IgD-negative memory B cell (primary cell): Measurements from ENCODE around the gene LRRC4B. TPM values are rescaled to one million over a fixed set of nuclear protein-coding genes. Genes with fewer than 3 reads are reported as not detected.
"Not testable (repeated sequence)": the region's sequence is repeated elsewhere in the genome, so short reads cannot be mapped to it uniquely, and the experiment has no call there.

Experiments used
- H3K27ac Mint-ChIP-seq, 3 donors: one replicate each; pipeline ENCODE4 v1.8.0; 2020 to 2022; ENCODE audit warnings: mild to moderate bottlenecking in 3 of 3, mixed read lengths in 3 of 3, moderate library complexity in 1 of 3
- H3K27me3 Mint-ChIP-seq: one replicate; pipeline ENCODE4 v1.8.0; 2021; ENCODE audit warnings: mixed read lengths
- H3K36me3 Mint-ChIP-seq: one replicate; pipeline ENCODE4 v1.8.0; 2020; ENCODE audit warnings: mild to moderate bottlenecking, mixed read lengths
- H3K4me1 Mint-ChIP-seq, 3 donors: one replicate each; pipeline ENCODE4 v1.8.0; 2020 to 2022; ENCODE audit warnings: mixed read lengths in 3 of 3, mild to moderate bottlenecking in 1 of 3
- H3K4me3 Mint-ChIP-seq, 4 donors: one replicate each; pipeline ENCODE4 v1.8.0; 2020 to 2022; ENCODE audit warnings: mild to moderate bottlenecking in 4 of 4, mixed read lengths in 4 of 4, moderate library complexity in 3 of 4
- H3K9me3 Mint-ChIP-seq, 3 donors: one replicate each; pipeline ENCODE4 v1.8.0; 2020 to 2021; ENCODE audit warnings: mixed read lengths in 3 of 3, mild to moderate bottlenecking in 1 of 3
- polyA plus RNA-seq: library from polyadenylated mRNA; unstranded; fragments of 300-500 nt; fragmentation: Illumina TruSeq; gene quantifications from one replicate; pipeline ENCODE4 v1.2.3, GENCODE V29; 2021

LRRC4B gene
- polyA plus RNA-seq, 1 donor from 2014 or later, result not detected

GRCh38 chr19:50590191-50590590 is 22.0 kb upstream of the LRRC4B start:
- peaks cover 1% of the 10 kb centered on the region for H3K36me3 Mint-ChIP-seq
- H3K27me3 Mint-ChIP-seq, result no peaks in the 10 kb centered on the region
- peaks cover 0 to 2% (median 0%) of the 10 kb centered on the region in 3 donors for H3K4me1 Mint-ChIP-seq

DNA sequence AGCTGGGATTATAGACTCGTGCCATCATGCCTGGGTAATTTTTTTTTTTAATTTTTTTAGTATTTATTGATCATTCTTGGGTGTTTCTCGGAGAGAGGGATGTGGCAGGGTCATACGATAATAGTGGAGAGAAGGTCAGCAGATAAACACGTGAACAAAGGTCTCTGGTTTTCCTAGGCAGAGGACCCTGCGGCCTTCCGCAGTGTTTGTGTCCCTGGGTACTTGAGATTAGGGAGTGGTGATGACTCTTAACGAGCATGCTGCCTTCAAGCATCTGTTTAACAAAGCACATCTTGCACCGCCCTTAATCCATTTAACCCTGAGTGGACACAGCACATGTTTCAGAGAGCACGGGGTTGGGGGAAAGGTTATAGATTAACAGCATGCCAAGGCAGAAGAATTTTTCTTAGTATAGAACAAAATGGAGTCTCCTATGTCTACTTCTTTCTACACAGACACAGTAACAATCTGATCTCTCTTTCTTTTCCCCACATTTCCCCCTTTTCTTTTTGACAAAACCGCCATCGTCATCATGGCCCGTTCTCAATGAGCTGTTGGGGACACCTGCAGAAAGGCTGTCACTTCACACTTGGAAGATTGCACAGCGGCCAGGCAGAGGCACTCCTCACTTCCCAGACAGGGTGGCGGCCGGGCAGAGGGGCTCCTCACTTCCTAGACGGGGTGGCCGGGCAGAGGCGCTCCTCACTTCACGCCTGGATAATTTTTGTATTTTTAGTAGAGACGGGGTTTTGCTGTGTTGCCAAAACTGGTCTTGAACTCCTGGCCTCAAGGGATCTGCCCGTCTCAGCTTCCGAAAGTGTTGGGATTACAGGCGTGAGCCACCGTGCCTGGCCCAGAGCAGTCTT is 13.8 kb upstream of the LRRC4B start:
- H3K9me3 Mint-ChIP-seq, H3K36me3 Mint-ChIP-seq, H3K4me1 Mint-ChIP-seq, H3K4me3 Mint-ChIP-seq: not testable (repeated sequence)
- H3K27me3 Mint-ChIP-seq, result peaks cover 15% of the 10 kb centered on the region
- H3K27ac Mint-ChIP-seq, result peak overlapping the region in 1 of 3 donors; percentile 80

More at GRCh38 chr19:50590191-50590590, 22.0 kb upstream of the LRRC4B start:
- no peak overlapping the region for H3K27ac Mint-ChIP-seq
- no peak overlapping the region for H3K4me3 Mint-ChIP-seq
- H3K9me3 Mint-ChIP-seq, result peaks cover 3 to 5% (median 3%) of the 10 kb centered on the region in 3 donors

GRCh38 chr19:50580970-50581634 is 12.9 kb upstream of the LRRC4B start:
- Mint-ChIP-seq H3K4me3 (no peak overlapping the region), H3K4me1 (peaks cover 0 to 2% (median 0%) of the 10 kb centered on the region in 3 donors), H3K36me3 (peaks cover 4% of the 10 kb centered on the region), H3K27me3 (peaks cover 17% of the 10 kb centered on the region), H3K27ac (no peak overlapping the region), H3K9me3 (peaks cover 0 to 8% (median 3%) of the 10 kb centered on the region in 3 donors)

DNA sequence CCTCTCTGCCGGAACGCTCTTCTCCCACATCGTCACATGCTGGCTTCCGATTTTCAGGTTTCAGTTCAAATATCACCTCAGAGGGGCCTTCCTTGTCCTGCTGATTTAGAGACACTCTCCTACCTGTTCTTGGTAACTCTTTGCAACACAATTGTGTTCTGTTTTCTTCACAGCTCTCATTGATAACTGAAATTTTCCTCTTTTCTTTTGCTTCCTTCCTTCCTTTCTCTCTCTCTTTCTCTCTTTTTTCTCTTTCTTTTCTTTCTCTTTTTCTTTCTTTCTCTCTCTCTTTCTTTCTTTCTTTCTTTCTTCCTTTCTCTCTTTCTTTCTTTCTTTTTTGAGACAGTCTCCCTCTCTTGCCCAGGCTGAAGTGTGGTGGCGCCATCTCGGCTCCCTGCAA is 12.0 kb upstream of the LRRC4B start:
- Mint-ChIP-seq H3K9me3 (peaks cover 0 to 8% (median 3%) of the 10 kb centered on the region in 3 donors), H3K27ac (no peak overlapping the region), H3K4me1 (peaks cover 0 to 2% (median 0%) of the 10 kb centered on the region in 3 donors), H3K4me3 (no peak overlapping the region), H3K27me3 (peaks cover 19% of the 10 kb centered on the region), H3K36me3 (peaks cover 4% of the 10 kb centered on the region)

DNA sequence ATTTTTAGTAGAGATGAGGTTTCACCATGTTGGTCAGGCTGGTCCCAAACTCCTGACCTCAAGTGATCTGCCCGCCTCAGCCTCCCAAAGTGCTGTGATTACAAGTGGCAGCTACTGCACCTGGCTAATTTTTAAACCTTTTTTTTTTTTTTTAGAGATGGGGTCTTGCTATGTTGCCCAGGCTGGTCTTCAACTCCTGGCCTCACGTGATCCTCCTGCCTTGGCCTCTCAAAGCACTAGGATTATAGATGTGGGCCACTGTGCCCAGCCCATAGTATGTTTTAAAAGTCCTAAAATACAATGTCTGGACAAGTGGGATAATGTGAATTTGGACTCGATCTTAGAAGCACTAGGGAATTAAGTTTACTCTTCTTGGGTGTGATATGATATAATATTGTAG is 8.5 kb upstream of the LRRC4B start:
- H3K27me3 Mint-ChIP-seq, result peaks cover 20% of the 10 kb centered on the region
- not testable (repeated sequence) for H3K4me3 Mint-ChIP-seq, H3K9me3 Mint-ChIP-seq, H3K36me3 Mint-ChIP-seq, H3K4me1 Mint-ChIP-seq, H3K27ac Mint-ChIP-seq

GRCh38 chr19:50573741-50574461 is 5.7 kb upstream of the LRRC4B start:
- peaks cover 25% of the 10 kb centered on the region for H3K27me3 Mint-ChIP-seq
- H3K36me3 Mint-ChIP-seq, result peaks cover 2% of the 10 kb centered on the region
- H3K4me3 Mint-ChIP-seq, result no peak overlapping the region
- H3K9me3 Mint-ChIP-seq, result peaks cover 0 to 11% (median 3%) of the 10 kb centered on the region in 3 donors
- no peaks in the 10 kb centered on the region for H3K4me1 Mint-ChIP-seq
- H3K27ac Mint-ChIP-seq, result no peak overlapping the region

DNA sequence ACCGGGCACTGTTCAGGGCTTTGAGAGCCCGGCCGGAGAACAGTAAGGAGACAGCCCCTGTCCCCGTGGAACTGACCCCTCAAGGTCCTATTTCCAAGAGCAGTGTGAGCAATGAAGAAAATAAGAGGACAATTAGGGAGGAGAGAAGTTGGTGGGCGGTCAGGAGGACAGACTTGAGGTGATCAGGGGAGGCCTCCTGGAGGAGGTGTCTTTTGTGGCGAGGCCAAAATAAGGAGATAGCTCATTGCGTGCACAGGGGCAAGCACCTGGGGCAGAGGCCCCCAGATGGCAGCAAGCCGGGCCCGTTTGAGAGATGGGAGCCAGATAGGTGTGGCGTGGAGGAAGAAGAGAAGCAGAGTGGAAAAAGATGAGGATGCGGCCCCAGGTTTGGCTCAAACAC is 2.8 kb upstream of the LRRC4B start:
- Mint-ChIP-seq H3K4me1 (peaks cover 0 to 4% (median 0%) of the 10 kb centered on the region in 3 donors), H3K9me3 (peaks cover 0 to 3% (median 0%) of the 10 kb centered on the region in 3 donors), H3K27me3 (peaks cover 24% of the 10 kb centered on the region), H3K27ac (no peak overlapping the region), H3K36me3 (peaks cover 2% of the 10 kb centered on the region), H3K4me3 (no peak overlapping the region)

DNA sequence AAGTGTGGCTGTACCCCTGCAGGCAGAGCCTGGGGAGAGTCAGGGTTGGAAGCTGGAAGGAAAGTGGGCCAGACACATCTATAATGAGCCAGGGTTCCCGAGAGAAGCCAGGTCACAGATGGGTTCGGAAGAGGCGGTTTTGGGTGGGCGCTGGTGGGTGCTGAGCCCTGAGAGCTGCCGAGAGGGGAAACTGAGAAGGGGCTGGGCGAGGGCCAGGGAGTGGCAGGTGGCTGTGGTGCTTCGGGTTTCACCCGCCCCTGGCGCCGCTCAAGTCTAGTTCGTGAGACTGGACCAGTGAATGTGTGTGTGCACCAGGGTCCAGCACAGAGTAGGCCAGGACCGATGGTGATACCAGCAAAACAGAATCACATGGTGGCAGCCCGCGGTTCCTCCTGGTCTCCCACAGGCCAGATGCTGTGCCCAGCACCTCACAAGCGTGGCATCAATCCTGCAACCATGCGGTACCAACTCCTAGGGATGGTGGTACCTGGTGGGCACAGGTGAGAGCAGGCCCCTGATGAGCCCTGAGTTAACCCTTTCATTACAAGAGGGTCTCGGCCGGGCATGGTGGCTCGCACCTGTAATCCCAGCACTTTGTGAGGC is 1.8 kb upstream of the LRRC4B start:
- H3K36me3 Mint-ChIP-seq, result peaks cover 2% of the 10 kb centered on the region
- H3K4me3 Mint-ChIP-seq, result no peak overlapping the region
- no peak overlapping the region for H3K27ac Mint-ChIP-seq
- H3K27me3 Mint-ChIP-seq, result peaks cover 28% of the 10 kb centered on the region
- peaks cover 0 to 6% (median 0%) of the 10 kb centered on the region in 3 donors for H3K4me1 Mint-ChIP-seq
- peaks cover 0 to 3% (median 0%) of the 10 kb centered on the region in 3 donors for H3K9me3 Mint-ChIP-seq

DNA sequence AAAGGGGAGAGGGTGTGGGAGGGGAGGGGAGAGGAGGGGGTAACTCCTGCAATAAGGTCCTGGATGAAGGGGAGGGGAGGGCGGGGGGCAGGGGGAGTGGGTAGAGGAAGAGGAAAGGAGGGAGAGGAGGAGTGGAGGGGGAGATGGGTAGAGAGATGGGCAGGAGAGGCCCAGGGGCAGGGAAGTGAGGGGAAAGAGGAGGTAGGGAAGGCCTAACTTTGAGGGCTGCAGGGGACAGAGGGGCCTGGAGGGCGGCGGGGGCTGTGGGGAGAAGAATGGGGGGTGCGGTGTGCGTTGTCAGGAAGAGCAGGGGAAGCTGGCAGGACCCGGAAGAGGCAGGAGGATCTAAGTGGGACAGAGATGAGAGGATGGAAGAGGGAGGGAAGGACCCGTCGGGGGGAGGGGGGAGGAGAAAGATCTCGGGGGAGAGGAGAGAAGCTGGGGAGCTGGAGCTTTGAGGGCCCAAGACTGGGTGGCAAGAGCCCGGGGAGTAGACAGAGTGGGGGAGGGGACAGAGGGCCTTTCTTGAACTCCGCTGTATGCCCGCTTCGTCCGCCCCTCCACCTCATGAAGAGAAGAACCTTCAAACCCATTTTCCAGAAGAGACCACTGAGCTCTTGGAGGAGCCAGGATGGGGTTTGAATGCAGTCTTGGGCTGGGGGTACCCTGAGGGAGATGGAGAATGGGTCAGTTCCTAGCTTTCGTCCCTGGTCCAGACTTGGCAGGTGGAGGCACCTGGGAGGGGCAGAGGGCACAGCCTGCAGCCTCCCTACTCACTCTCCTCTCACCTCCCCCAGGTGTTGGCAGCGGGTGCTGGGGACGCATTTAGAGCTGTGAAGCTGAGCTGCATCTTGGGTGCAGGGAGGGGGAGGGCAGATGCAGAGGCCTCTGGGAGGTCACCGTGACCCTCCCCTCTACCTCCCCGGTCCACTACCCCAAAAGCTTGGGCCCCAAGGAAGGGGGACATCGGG is 778 bp upstream of the LRRC4B start:
- H3K27me3 Mint-ChIP-seq, result peaks cover 34% of the 10 kb centered on the region
- H3K27ac Mint-ChIP-seq, result no peak overlapping the region
- H3K9me3 Mint-ChIP-seq, result peaks cover 0 to 3% (median 0%) of the 10 kb centered on the region in 3 donors
- peaks cover 2% of the 10 kb centered on the region for H3K36me3 Mint-ChIP-seq
- H3K4me1 Mint-ChIP-seq, result peaks cover 0 to 6% (median 0%) of the 10 kb centered on the region in 3 donors
- H3K4me3 Mint-ChIP-seq, result no peak overlapping the region

GRCh38 chr19:50567052-50567841 is 988 bp downstream of the LRRC4B start:
- peaks cover 0 to 3% (median 0%) of the 10 kb centered on the region in 3 donors for H3K9me3 Mint-ChIP-seq
- H3K27me3 Mint-ChIP-seq, result peaks cover 43% of the 10 kb centered on the region
- H3K36me3 Mint-ChIP-seq, result peaks cover 2% of the 10 kb centered on the region
- H3K27ac Mint-ChIP-seq, result no peak overlapping the region
- H3K4me3 Mint-ChIP-seq, result no peak overlapping the region
- peaks cover 0 to 6% (median 0%) of the 10 kb centered on the region in 3 donors for H3K4me1 Mint-ChIP-seq

- Mint-ChIP-seq H3K4me3 (peak overlapping the region in 1 of 4 donors; percentile 5), H3K36me3 (no peaks in the 10 kb centered on the region), H3K4me1 (peaks cover 0 to 6% (median 0%) of the 10 kb centered on the region in 3 donors), H3K27ac (no peak overlapping the region), H3K27me3 (peaks cover 43% of the 10 kb centered on the region), H3K9me3 (peaks cover 0 to 3% (median 0%) of the 10 kb centered on the region in 3 donors)
Measured at GRCh38 chr19:50565984-50566903, 2.0 kb downstream of the LRRC4B start.
